WTC11 (cell line): ENCODE data around the gene PTPDC1. TPM values are rescaled to one million over a fixed set of nuclear protein-coding genes. Genes with fewer than 3 reads are reported as not detected.

Source experiments
- ATAC-seq: fragments of 200-7000 bp; cut with Tn5 transposase; 2 replicates; pipeline ENCODE4 v1.10.0; 2021; ENCODE audit warnings: mild to moderate bottlenecking, moderate library complexity
- CTCF ChIA-PET: fragments of 300-600 bp; sonication (Branson Sonifier 250); formaldehyde crosslinking; loops from one replicate; lab custom pipeline; 2021; ENCODE audit warnings: antibody characterized with exemption; lab: Charles Lee
- POLR2A ChIA-PET: fragments of 350-600 bp; sonication (Branson Sonifier 250); formaldehyde crosslinking; loops from one replicate; lab custom pipeline; 2021; ENCODE audit warnings: antibody characterized with exemption; lab: Charles Lee
- DNase-seq: peaks from one replicate; pipeline ENCODE4 v3.0.0; 2021; ENCODE audit warnings: low spot score
- H3K27ac Mint-ChIP-seq: 2 replicates; pipeline ENCODE4 v1.8.0; 2021; ENCODE audit warnings: mixed read lengths
- H3K27me3 Mint-ChIP-seq: 2 replicates; pipeline ENCODE4 v1.8.0; 2021; ENCODE audit warnings: low read depth, mild to moderate bottlenecking, moderate library complexity, mixed read lengths
- H3K36me3 Mint-ChIP-seq: 2 replicates; pipeline ENCODE4 v1.8.0; 2021; ENCODE audit warnings: mixed read lengths
- H3K4me1 Mint-ChIP-seq: 2 replicates; pipeline ENCODE4 v1.8.0; 2022; ENCODE audit warnings: mixed read lengths
- H3K4me3 Mint-ChIP-seq: 2 replicates; pipeline ENCODE4 v1.8.0; 2021; ENCODE audit warnings: mild to moderate bottlenecking, moderate library complexity, mixed read lengths
- H3K9me3 Mint-ChIP-seq: 2 replicates; pipeline ENCODE4 v1.8.0; 2021; ENCODE audit warnings: mixed read lengths
- CREM ChIP-seq: sonication (generic); formaldehyde crosslinking; IDR thresholded peaks from 2 replicates; pipeline ENCODE4 v1.8.1; 2022; ENCODE audit warnings: mild to moderate bottlenecking, missing genetic modification reagents, moderate library complexity
- ERG ChIP-seq: fragments of 250-450 bp; sonication (Bioruptor Pico); IDR thresholded peaks from 2 replicates; pipeline ENCODE4 v1.8.0; 2021; ENCODE audit warnings: mild to moderate bottlenecking
- ESRRA ChIP-seq: sonication (generic); formaldehyde crosslinking; IDR thresholded peaks from 2 replicates; pipeline ENCODE4 v1.8.1; 2022; ENCODE audit warnings: mild to moderate bottlenecking, missing genetic modification reagents, borderline replicate concordance
- FOXP1 ChIP-seq: sonication (generic); formaldehyde crosslinking; IDR thresholded peaks from 2 replicates; pipeline ENCODE4 v1.8.0; 2022; ENCODE audit warnings: missing genetic modification reagents, mild to moderate bottlenecking, moderate library complexity, borderline replicate concordance
- IRF1 ChIP-seq: sonication (generic); formaldehyde crosslinking; IDR thresholded peaks from 2 replicates; pipeline ENCODE4 v1.8.0; 2023; ENCODE audit warnings: missing genetic modification reagents
- JAZF1 ChIP-seq: fragments of 250-450 bp; sonication (Bioruptor Pico); IDR thresholded peaks from 2 replicates; pipeline ENCODE4 v1.9.0; 2021; ENCODE audit warnings: moderate library complexity, mild to moderate bottlenecking, inconsistent platforms
- NFE2L1 ChIP-seq: sonication (generic); formaldehyde crosslinking; IDR thresholded peaks from 2 replicates; pipeline ENCODE4 v1.8.1; 2023; ENCODE audit warnings: missing genetic modification reagents
- SMAD4 ChIP-seq: sonication (generic); formaldehyde crosslinking; IDR thresholded peaks from 2 replicates; pipeline ENCODE4 v1.8.0; 2022; ENCODE audit warnings: mild to moderate bottlenecking, missing genetic modification reagents
- TCF7 ChIP-seq: sonication (generic); formaldehyde crosslinking; IDR thresholded peaks from 2 replicates; pipeline ENCODE4 v1.8.0; 2022; ENCODE audit warnings: mild to moderate bottlenecking, low read depth, missing genetic modification reagents, moderate library complexity
- TEAD1 ChIP-seq: sonication (generic); formaldehyde crosslinking; IDR thresholded peaks from 2 replicates; pipeline ENCODE4 v1.8.0; 2022; ENCODE audit warnings: mild to moderate bottlenecking, missing genetic modification reagents
- USF2 ChIP-seq: sonication (generic); formaldehyde crosslinking; IDR thresholded peaks from 2 replicates; pipeline ENCODE4 v1.8.1; 2023; ENCODE audit warnings: mild to moderate bottlenecking, missing genetic modification reagents, moderate library complexity
- ZBTB43 ChIP-seq: sonication (generic); formaldehyde crosslinking; IDR thresholded peaks from 2 replicates; pipeline ENCODE4 v1.8.1; 2023; ENCODE audit warnings: mild to moderate bottlenecking, missing genetic modification reagents
- ZNF121 ChIP-seq: sonication (generic); formaldehyde crosslinking; IDR thresholded peaks from 2 replicates; pipeline ENCODE4 v1.8.0; 2023; ENCODE audit warnings: missing genetic modification reagents
- ZNF423 ChIP-seq: fragments of 250-450 bp; sonication (Bioruptor Pico); IDR thresholded peaks from 2 replicates; pipeline ENCODE4 v2.1.2; 2022; ENCODE audit warnings: mild to moderate bottlenecking, moderate library complexity
- total RNA-seq: library from RNA; stranded (reverse); gene quantifications from 3 replicates; pipeline ENCODE4 v1.2.3, GENCODE V29; 2021
- TF ChIP-seq, protein P1 (sequence below): sonication (generic); formaldehyde crosslinking; conservative IDR thresholded peaks from 2 replicates; pipeline ENCODE4 v1.8.1; 2023; ENCODE audit warnings: mild to moderate bottlenecking, low read depth, missing genetic modification reagents, moderate library complexity
- TF ChIP-seq, protein P2 (sequence below): sonication (generic); formaldehyde crosslinking; IDR thresholded peaks from 2 replicates; pipeline ENCODE4 v1.8.0; 2022; ENCODE audit warnings: mild to moderate bottlenecking, missing genetic modification reagents

Gene PTPDC1
- total RNA-seq, 1 experiment from 2014 or later = 9.2 TPM

DNA sequence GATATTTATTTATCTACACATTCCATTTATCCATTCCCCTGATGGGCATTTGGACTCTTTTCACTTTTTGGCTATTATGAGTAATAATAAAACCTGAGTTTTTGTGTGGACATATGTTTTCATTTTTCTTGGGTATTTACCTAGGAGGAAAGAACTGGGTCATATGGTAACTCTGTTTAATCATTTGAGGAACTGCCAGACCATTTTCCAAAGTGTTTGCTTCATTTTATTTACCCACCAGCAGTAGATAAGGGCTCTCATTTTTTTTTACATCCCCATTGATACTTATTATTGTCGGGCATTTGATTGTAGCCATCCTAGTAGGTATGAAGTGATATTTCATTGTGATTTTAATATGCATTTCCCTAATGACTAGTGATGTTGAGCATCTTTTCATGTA, 7.7 kb upstream of the PTPDC1 start (continued):
- TF ChIP-seq ESRRA (no peak), JAZF1 (CRISPR knock-in tag) (no peak), CREM (CRISPR knock-in tag) (no peak)

- Mint-ChIP-seq H3K4me1 (peaks cover 3% of the 10 kb centered on the region; the same call in 1 of the 2 replicates), H3K27me3 (no peaks in the 10 kb centered on the region), H3K36me3 (0 out of 2 replicates have a peak, but pooled peaks cover 5% of the 10 kb centered on the region), H3K27ac (no peak overlapping the region), H3K4me3 (no peak overlapping the region), H3K9me3 (no peaks in the 10 kb centered on the region)
- ChIA-PET POLR2A (no interaction called here), CTCF (interaction anchor here (1.2 kb wide), 1 partner anchor 136 kb away, joined by 3 read pairs; no protein-coding TSS in a partner anchor)
- no peak for ATAC-seq
- TF ChIP-seq, protein P1, sequence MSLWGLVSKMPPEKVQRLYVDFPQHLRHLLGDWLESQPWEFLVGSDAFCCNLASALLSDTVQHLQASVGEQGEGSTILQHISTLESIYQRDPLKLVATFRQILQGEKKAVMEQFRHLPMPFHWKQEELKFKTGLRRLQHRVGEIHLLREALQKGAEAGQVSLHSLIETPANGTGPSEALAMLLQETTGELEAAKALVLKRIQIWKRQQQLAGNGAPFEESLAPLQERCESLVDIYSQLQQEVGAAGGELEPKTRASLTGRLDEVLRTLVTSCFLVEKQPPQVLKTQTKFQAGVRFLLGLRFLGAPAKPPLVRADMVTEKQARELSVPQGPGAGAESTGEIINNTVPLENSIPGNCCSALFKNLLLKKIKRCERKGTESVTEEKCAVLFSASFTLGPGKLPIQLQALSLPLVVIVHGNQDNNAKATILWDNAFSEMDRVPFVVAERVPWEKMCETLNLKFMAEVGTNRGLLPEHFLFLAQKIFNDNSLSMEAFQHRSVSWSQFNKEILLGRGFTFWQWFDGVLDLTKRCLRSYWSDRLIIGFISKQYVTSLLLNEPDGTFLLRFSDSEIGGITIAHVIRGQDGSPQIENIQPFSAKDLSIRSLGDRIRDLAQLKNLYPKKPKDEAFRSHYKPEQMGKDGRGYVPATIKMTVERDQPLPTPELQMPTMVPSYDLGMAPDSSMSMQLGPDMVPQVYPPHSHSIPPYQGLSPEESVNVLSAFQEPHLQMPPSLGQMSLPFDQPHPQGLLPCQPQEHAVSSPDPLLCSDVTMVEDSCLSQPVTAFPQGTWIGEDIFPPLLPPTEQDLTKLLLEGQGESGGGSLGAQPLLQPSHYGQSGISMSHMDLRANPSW = no peak
- TF ChIP-seq IRF1 (CRISPR knock-in tag) = no peak
- no peak for TF ChIP-seq FOXP1
- no peak for TF ChIP-seq ZBTB43 (CRISPR knock-in tag)
- no peak for TF ChIP-seq CREM (CRISPR knock-in tag)
- no peak for TF ChIP-seq TCF7 (CRISPR knock-in tag)
- TF ChIP-seq JAZF1 (CRISPR knock-in tag) = no peak
- no peak for TF ChIP-seq USF2 (CRISPR knock-in tag)
- TF ChIP-seq ZNF423 = no peak
- TF ChIP-seq SMAD4 (CRISPR knock-in tag) = no peak
- no peak for TF ChIP-seq ZNF121 (CRISPR knock-in tag)
- no peak for TF ChIP-seq ERG
- no peak for DNase-seq
Measured at GRCh38 chr9:94078086-94078485, 6.2 kb upstream of the PTPDC1 start.

- Mint-ChIP-seq H3K27me3 (no peaks in the 10 kb centered on the region), H3K27ac (no peak overlapping the region), H3K9me3 (no peaks in the 10 kb centered on the region), H3K4me1 (peaks cover 4% of the 10 kb centered on the region), H3K36me3 (no peaks in the 10 kb centered on the region), H3K4me3 (no peak overlapping the region)
- TF ChIP-seq FOXP1 = no peak
- no peak for TF ChIP-seq NFE2L1 (CRISPR knock-in tag)
- TF ChIP-seq, protein P2, sequence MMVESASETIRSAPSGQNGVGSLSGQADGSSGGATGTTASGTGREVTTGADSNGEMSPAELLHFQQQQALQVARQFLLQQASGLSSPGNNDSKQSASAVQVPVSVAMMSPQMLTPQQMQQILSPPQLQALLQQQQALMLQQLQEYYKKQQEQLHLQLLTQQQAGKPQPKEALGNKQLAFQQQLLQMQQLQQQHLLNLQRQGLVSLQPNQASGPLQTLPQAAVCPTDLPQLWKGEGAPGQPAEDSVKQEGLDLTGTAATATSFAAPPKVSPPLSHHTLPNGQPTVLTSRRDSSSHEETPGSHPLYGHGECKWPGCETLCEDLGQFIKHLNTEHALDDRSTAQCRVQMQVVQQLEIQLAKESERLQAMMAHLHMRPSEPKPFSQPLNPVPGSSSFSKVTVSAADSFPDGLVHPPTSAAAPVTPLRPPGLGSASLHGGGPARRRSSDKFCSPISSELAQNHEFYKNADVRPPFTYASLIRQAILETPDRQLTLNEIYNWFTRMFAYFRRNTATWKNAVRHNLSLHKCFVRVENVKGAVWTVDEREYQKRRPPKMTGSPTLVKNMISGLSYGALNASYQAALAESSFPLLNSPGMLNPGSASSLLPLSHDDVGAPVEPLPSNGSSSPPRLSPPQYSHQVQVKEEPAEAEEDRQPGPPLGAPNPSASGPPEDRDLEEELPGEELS (CRISPR knock-in tag) = no peak
- TF ChIP-seq TEAD1 (CRISPR knock-in tag) = no peak
- ATAC-seq (no peak), DNase-seq (no peak)
- POLR2A ChIA-PET = no interaction called here
- CTCF ChIA-PET = no interaction called here
Measured at GRCh38 chr9:94079236-94079635, 5.0 kb upstream of the PTPDC1 start.
